Nephron (organoid): ENCODE results near the gene FNDC1.

Experiments
- H3K27ac Mint-ChIP-seq, 3 experiments: 2 replicates each; pipeline ENCODE4 v1.8.0; 2020; ENCODE audit warnings: mixed read lengths in 3 of 3, mild to moderate bottlenecking in 2 of 3, moderate library complexity in 1 of 3
- H3K27me3 Mint-ChIP-seq: 2 replicates; pipeline ENCODE4 v1.8.0; 2021; ENCODE audit warnings: low read depth, mild to moderate bottlenecking, moderate library complexity, mixed read lengths
- H3K36me3 Mint-ChIP-seq: 2 replicates; pipeline ENCODE4 v1.8.0; 2020; ENCODE audit warnings: low read depth, mixed read lengths
- H3K4me1 Mint-ChIP-seq: 2 replicates; pipeline ENCODE4 v1.8.0; 2020; ENCODE audit warnings: mixed read lengths
- H3K4me3 Mint-ChIP-seq, 3 experiments: 2 replicates each; pipeline ENCODE4 v1.8.0; 2020; ENCODE audit warnings: mild to moderate bottlenecking in 3 of 3, mixed read lengths in 3 of 3, moderate library complexity in 2 of 3
- H3K9me3 Mint-ChIP-seq: 2 replicates; pipeline ENCODE4 v1.8.0; 2020; ENCODE audit warnings: mixed read lengths
- TF ChIP-seq, protein P1 (sequence below), 3 experiments: fragments of 200-600 bp; sonication (generic); IDR thresholded peaks; one replicate each; pipeline ENCODE4 v1.5.0; 2021; ENCODE audit warnings: antibody characterized with exemption in 3 of 3; ENCODE audit not compliant: unreplicated experiment in 3 of 3

FNDC1 gene

GRCh38 chr6:159299566-159299965 is 130.4 kb downstream of the FNDC1 start:
- H3K4me1 Mint-ChIP-seq, result no peaks in the 10 kb centered on the region
- H3K4me3 Mint-ChIP-seq, result no peak overlapping the region
- peaks cover 17% of the 10 kb centered on the region for H3K27me3 Mint-ChIP-seq

DNA sequence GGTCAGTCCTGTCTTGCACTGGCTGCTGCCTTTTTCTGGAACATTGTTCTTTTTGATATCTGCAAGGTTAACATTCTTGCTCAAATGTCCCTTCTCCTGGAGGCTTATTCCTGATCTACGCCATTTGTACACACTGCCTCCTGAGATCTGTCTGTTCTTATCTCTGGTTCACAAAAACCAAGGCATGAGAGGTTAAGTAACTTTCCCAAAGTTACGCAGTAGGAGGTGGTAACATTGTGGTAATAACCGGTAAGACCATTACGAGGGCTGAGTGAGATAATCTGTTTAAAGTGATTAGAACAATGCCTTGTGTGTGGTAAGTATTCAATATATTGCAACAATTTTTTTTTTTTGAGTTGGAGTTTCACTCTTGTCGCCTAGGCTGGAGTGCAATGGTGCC is 132.1 kb downstream of the FNDC1 start:
- no peak overlapping the region for H3K27ac Mint-ChIP-seq

More at GRCh38 chr6:159299566-159299965, 130.4 kb downstream of the FNDC1 start:
- Mint-ChIP-seq H3K9me3 (peaks cover 2% of the 10 kb centered on the region), H3K27ac (no peak overlapping the region), H3K36me3 (no peaks in the 10 kb centered on the region)
- TF ChIP-seq, protein P1, sequence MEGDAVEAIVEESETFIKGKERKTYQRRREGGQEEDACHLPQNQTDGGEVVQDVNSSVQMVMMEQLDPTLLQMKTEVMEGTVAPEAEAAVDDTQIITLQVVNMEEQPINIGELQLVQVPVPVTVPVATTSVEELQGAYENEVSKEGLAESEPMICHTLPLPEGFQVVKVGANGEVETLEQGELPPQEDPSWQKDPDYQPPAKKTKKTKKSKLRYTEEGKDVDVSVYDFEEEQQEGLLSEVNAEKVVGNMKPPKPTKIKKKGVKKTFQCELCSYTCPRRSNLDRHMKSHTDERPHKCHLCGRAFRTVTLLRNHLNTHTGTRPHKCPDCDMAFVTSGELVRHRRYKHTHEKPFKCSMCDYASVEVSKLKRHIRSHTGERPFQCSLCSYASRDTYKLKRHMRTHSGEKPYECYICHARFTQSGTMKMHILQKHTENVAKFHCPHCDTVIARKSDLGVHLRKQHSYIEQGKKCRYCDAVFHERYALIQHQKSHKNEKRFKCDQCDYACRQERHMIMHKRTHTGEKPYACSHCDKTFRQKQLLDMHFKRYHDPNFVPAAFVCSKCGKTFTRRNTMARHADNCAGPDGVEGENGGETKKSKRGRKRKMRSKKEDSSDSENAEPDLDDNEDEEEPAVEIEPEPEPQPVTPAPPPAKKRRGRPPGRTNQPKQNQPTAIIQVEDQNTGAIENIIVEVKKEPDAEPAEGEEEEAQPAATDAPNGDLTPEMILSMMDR (IDR thresholded peaks at IDR 0.05; ENCODE audit: unreplicated experiment in 3 of 3), result no peak

DNA sequence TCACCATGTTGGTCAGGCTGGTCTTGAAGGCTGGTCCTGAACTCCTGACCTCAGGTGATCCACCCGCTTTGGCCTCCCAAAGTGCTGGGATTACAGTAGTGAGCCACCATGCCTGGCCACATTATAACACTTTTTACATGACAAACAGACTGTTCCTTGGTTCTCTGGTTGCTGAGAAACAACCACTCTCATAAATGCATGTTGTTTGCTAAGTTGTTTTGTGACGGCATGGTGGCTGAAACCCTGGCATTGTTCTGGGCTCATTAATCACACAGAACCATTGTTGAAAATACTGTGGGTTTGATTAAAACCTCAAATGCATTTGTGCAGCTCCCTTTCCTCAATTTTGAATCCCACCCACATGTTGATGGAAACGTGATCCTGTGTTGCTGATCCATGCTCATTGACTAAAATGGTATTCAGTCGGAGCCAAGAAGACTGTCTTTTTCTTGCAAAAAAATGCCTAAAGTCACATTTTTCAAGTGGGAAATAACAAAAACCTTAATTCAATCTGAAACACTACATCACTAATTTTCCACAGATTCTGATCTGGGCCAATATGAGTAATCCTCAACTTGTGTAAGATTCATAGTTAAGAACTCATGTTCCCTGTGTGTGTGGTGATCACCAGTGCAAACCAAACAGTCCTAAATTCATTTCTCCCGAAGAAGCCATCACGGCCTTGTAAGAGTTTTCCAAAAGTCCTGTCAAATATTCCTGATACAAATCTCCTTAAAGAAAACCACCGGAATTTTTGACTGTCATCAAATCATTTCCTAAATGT is 132.8 kb downstream of the FNDC1 start:
- Mint-ChIP-seq H3K4me3 (no peak overlapping the region), H3K27me3 (peaks cover 12% of the 10 kb centered on the region), H3K36me3 (no peaks in the 10 kb centered on the region), H3K4me1 (no peaks in the 10 kb centered on the region), H3K9me3 (peaks cover 2% of the 10 kb centered on the region), H3K27ac (no peak overlapping the region)
- TF ChIP-seq, protein P1 (IDR thresholded peaks at IDR 0.05; ENCODE audit: unreplicated experiment in 3 of 3), result no peak

More for the DNA sequence above, 132.1 kb downstream of the FNDC1 start:
- H3K27me3 Mint-ChIP-seq, result peaks cover 12% of the 10 kb centered on the region
- H3K36me3 Mint-ChIP-seq, result no peaks in the 10 kb centered on the region
- peaks cover 2% of the 10 kb centered on the region for H3K9me3 Mint-ChIP-seq
- no peak overlapping the region for H3K4me3 Mint-ChIP-seq
- TF ChIP-seq, protein P1 (IDR thresholded peaks at IDR 0.05; ENCODE audit: unreplicated experiment in 3 of 3), result no peak
- H3K4me1 Mint-ChIP-seq, result no peaks in the 10 kb centered on the region

GRCh38 chr6:159302594-159302992 is 133.4 kb downstream of the FNDC1 start:
- Mint-ChIP-seq H3K4me3 (no peak overlapping the region), H3K4me1 (no peaks in the 10 kb centered on the region), H3K36me3 (no peaks in the 10 kb centered on the region), H3K9me3 (peaks cover 2% of the 10 kb centered on the region), H3K27me3 (peaks cover 10% of the 10 kb centered on the region), H3K27ac (no peak overlapping the region)
- TF ChIP-seq, protein P1 (IDR thresholded peaks at IDR 0.05; ENCODE audit: unreplicated experiment in 3 of 3), result no peak

GRCh38 chr6:159303159-159303558 is 134.0 kb downstream of the FNDC1 start:
- H3K9me3 Mint-ChIP-seq, result peaks cover 2% of the 10 kb centered on the region
- no peaks in the 10 kb centered on the region for H3K4me1 Mint-ChIP-seq
- no peaks in the 10 kb centered on the region for H3K36me3 Mint-ChIP-seq
- H3K27ac Mint-ChIP-seq, result no peak overlapping the region
- H3K27me3 Mint-ChIP-seq, result peaks cover 7% of the 10 kb centered on the region
- no peak overlapping the region for H3K4me3 Mint-ChIP-seq
- TF ChIP-seq, protein P1 (IDR thresholded peaks at IDR 0.05; ENCODE audit: unreplicated experiment in 3 of 3), result no peak

DNA sequence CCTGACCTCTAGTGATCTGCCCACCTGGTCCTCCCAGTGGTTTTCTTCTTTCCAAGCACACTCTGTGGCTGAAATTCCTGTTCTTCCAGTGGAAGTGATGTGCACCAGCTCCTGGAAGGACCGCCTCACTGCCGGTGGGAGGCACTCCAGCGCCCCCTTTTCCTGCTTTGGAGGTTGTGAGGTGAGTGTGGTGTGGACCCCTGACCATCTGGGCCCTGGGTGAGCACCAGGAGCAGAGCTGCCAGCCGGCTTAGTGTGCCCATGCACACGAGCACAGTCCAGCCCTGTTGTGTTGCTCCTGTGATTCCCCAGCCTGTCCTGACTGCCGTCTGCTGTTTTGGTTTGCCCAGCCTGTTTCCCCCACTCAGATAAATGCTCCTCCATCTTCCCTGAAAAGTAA is 134.6 kb downstream of the FNDC1 start:
- peaks cover 2% of the 10 kb centered on the region for H3K9me3 Mint-ChIP-seq
- H3K36me3 Mint-ChIP-seq, result no peaks in the 10 kb centered on the region
- H3K4me3 Mint-ChIP-seq, result no peak overlapping the region
- peaks cover 6% of the 10 kb centered on the region for H3K27me3 Mint-ChIP-seq
- TF ChIP-seq, protein P1 (IDR thresholded peaks at IDR 0.05; ENCODE audit: unreplicated experiment in 3 of 3), result no peak
- no peaks in the 10 kb centered on the region for H3K4me1 Mint-ChIP-seq
- H3K27ac Mint-ChIP-seq, result no peak overlapping the region
